CD14-positive monocyte (primary cell): ENCODE data around the gene FLCN. TPM values are rescaled to one million over a fixed set of nuclear protein-coding genes. Genes with fewer than 3 reads are reported as not detected.

ENCODE experiments used
- DNase-seq, 3 donors: peaks; one replicate each; pipeline ENCODE4 v3.0.0-alpha.2; 2011 to 2022
- H2AFZ ChIP-seq: 2 replicates; pipeline ENCODE4 v1.6.0; 2012; ENCODE audit warnings: mild to moderate bottlenecking, low read depth, low read length, inconsistent platforms; ENCODE audit not compliant: insufficient read depth, poor library complexity, severe bottlenecking
- H3K27ac ChIP-seq, 2 donors: 1 replicate in 1 of 2; 2 replicates in 1 of 2; pipeline ENCODE4 v1.5.1; 2012 to 2013; ENCODE audit warnings: low read length in 2 of 2, control low read depth in 1 of 2, inconsistent platforms in 1 of 2, low read depth in 1 of 2, mild to moderate bottlenecking in 1 of 2
- H3K27me3 ChIP-seq, 2 donors: one replicate each; pipeline versions ENCODE4 v1.6.0 to v1.6.1; 2011 to 2013; ENCODE audit warnings: low read length in 2 of 2; ENCODE audit not compliant: control insufficient read depth in 2 of 2, insufficient read depth in 2 of 2
- H3K36me3 ChIP-seq, 2 donors: replicated peaks in 1 of 2; 1 replicate in 1 of 2; 2 replicates in 1 of 2; pipeline versions ENCODE4 v1.5.1 to v1.6.1; 2012 to 2013; ENCODE audit warnings: low read length in 2 of 2, control low read depth in 1 of 2, inconsistent platforms in 1 of 2, mild to moderate bottlenecking in 1 of 2; ENCODE audit not compliant: insufficient read depth in 2 of 2, control insufficient read depth in 1 of 2
- H3K4me1 ChIP-seq, 2 donors: 1 replicate in 1 of 2; 2 replicates in 1 of 2; pipeline versions ENCODE4 v1.5.1 to v1.6.1; 2012 to 2013; ENCODE audit warnings: low read length in 2 of 2, control low read depth in 1 of 2, inconsistent platforms in 1 of 2, mild to moderate bottlenecking in 1 of 2, moderate library complexity in 1 of 2; ENCODE audit not compliant: insufficient read depth in 2 of 2, control insufficient read depth in 1 of 2
- H3K4me2 ChIP-seq: replicated peaks from 2 replicates; pipeline ENCODE3; 2012; ENCODE audit warnings: low read length, moderate library complexity, mild to moderate bottlenecking; ENCODE audit not compliant: poor library complexity, severe bottlenecking; ENCODE audit errors: extremely low read depth
- H3K4me3 ChIP-seq, 3 experiments: fragments of 200-600 bp in 1 of 3; sonication (generic) in 1 of 3; replicated peaks in 1 of 3; 1 replicate in 2 of 3; 2 replicates in 1 of 3; pipeline ENCODE4 v1.5.1; 2011 to 2013; ENCODE audit warnings: low read length in 3 of 3, mild to moderate bottlenecking in 3 of 3, control low read depth in 2 of 3, low read depth in 2 of 3, inconsistent platforms in 1 of 3, moderate library complexity in 1 of 3
- H3K79me2 ChIP-seq: 2 replicates; pipeline ENCODE4 v1.6.0; 2012; ENCODE audit warnings: mild to moderate bottlenecking, control low read depth, inconsistent platforms, low read length, moderate library complexity; ENCODE audit not compliant: insufficient read depth
- H3K9ac ChIP-seq: 2 replicates; pipeline ENCODE4 v1.6.0; 2017; ENCODE audit warnings: low read length, mild to moderate bottlenecking; ENCODE audit not compliant: insufficient read depth, poor library complexity, severe bottlenecking
- H3K9me3 ChIP-seq, 2 donors: replicated peaks in 1 of 2; 1 replicate in 1 of 2; 2 replicates in 1 of 2; pipeline versions ENCODE4 v1.5.1 to v1.6.1; 2012 to 2013; ENCODE audit warnings: low read length in 2 of 2, control low read depth in 1 of 2; ENCODE audit not compliant: control insufficient read depth in 1 of 2, insufficient read depth in 1 of 2
- H4K20me1 ChIP-seq: 2 replicates; pipeline ENCODE4 v1.6.0; 2012; ENCODE audit warnings: mild to moderate bottlenecking, low read length, control low read depth, moderate library complexity; ENCODE audit not compliant: insufficient read depth
- H3K27ac Mint-ChIP-seq, 7 donors: one replicate each; pipeline ENCODE4 v1.8.0; 2020; ENCODE audit warnings: mild to moderate bottlenecking in 7 of 7, mixed read lengths in 7 of 7, moderate library complexity in 6 of 7, inconsistent platforms in 2 of 7
- H3K27me3 Mint-ChIP-seq, 3 donors: one replicate each; pipeline ENCODE4 v1.8.0; 2021 to 2022; ENCODE audit warnings: low read depth in 3 of 3, mild to moderate bottlenecking in 3 of 3, mixed read lengths in 3 of 3, moderate library complexity in 3 of 3, inconsistent platforms in 1 of 3
- H3K36me3 Mint-ChIP-seq, 2 donors: one replicate each; pipeline ENCODE4 v1.8.0; 2020; ENCODE audit warnings: mixed read lengths in 2 of 2, inconsistent platforms in 1 of 2, mild to moderate bottlenecking in 1 of 2
- H3K4me1 Mint-ChIP-seq: one replicate; pipeline ENCODE4 v1.8.0; 2020; ENCODE audit warnings: mild to moderate bottlenecking, mixed read lengths
- H3K4me3 Mint-ChIP-seq, 2 donors: one replicate each; pipeline ENCODE4 v1.8.0; 2020; ENCODE audit warnings: mild to moderate bottlenecking in 2 of 2, mixed read lengths in 2 of 2, moderate library complexity in 1 of 2
- H3K9me3 Mint-ChIP-seq, 7 donors: one replicate each; pipeline ENCODE4 v1.8.0; 2020 to 2022; ENCODE audit warnings: mixed read lengths in 7 of 7, mild to moderate bottlenecking in 6 of 7, moderate library complexity in 6 of 7, inconsistent platforms in 2 of 7
- WGBS: methylation state at CpG from one replicate; pipeline ENCODE4 v1.1.5; 2013; ENCODE audit warnings: missing lambda C conversion rate; ENCODE audit not compliant: insufficient coverage; 5-methylcytosine and 5-hydroxymethylcytosine counted together
- intact Hi-C, 2 donors: fragments of 100-400 bp; cut with micrococcal nuclease; formaldehyde crosslinking; loops; one replicate each; pipeline versions ENCODE4 v1.15.0 to v1.15.1; 2023
- polyA plus RNA-seq, 3 donors: library from polyadenylated mRNA; depleted of rRNA in 1 of 3; unstranded in 2 of 3; stranded (reverse) in 1 of 3; fragments of 300-500 nt in 2 of 3; fragments of >200 nt in 1 of 3; fragmentation: Illumina TruSeq in 2 of 3; gene quantifications; 1 replicate in 2 of 3; 2 replicates in 1 of 3; pipeline ENCODE4 v1.2.3, GENCODE V29; 2012 to 2021
- TF ChIP-seq, protein P1 (sequence below): fragments of 200-600 bp; IDR thresholded peaks from one replicate; pipeline ENCODE4 v1.8.0; 2022; ENCODE audit warnings: antibody characterized with exemption, mild to moderate bottlenecking

Gene FLCN
- polyA plus RNA-seq, 3 donors: 5.8 to 46.9 (median 8.0) TPM

DNA sequence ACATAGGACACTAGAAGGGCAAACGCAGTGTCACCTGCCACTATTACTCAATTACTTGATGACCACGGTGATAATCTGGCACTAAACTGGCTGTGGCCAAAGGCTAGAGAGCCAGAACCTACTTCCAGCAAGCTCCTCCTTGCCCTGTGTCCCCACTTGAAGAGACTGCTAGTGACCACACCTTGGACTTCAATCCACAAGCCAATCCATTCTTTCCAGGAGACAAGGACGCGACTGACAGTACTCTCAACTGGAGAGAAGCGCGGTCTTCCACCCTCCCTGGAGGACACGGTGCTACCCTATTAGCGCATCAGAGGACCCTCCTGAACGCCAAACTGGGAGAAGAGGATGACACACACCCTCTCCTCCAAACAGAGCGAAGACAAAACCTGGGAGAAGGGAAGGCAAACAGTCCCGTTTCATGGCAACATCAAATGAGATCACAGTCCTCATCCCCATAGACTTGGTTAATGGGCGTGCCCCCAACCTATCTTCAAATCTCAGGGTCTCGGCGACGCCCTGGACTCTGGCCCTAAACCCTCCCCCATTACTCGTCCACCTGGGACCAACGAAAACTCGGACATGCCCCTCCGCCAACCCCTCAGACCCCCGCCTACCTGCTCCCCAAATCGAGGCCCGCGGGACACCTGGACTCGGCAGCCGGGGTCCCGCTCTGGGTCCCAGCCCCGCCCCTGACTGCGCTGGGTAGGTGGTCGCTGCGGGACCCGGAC, 508 bp downstream of the FLCN start:
- Histone ChIP-seq H3K9me3 (no peaks in the 10 kb centered on the region), H3K79me2 (peaks cover 47% of the 10 kb centered on the region), H2AFZ (peak overlapping the region; percentile 98), H3K4me2 (peak overlapping the region; percentile 89), H3K4me3 (peak overlapping the region; percentile 94 to 98 (median 95)), H3K27ac (peak overlapping the region; percentile 76 to 100), H3K9ac (peak overlapping the region; percentile 99), H3K27me3 (no peaks in the 10 kb centered on the region), H3K4me1 (peaks cover 20 to 26% of the 10 kb centered on the region in 2 donors), H4K20me1 (peaks cover 45% of the 10 kb centered on the region), H3K36me3 (peaks cover 15 to 17% of the 10 kb centered on the region in 2 donors)
- TF ChIP-seq, protein P1, sequence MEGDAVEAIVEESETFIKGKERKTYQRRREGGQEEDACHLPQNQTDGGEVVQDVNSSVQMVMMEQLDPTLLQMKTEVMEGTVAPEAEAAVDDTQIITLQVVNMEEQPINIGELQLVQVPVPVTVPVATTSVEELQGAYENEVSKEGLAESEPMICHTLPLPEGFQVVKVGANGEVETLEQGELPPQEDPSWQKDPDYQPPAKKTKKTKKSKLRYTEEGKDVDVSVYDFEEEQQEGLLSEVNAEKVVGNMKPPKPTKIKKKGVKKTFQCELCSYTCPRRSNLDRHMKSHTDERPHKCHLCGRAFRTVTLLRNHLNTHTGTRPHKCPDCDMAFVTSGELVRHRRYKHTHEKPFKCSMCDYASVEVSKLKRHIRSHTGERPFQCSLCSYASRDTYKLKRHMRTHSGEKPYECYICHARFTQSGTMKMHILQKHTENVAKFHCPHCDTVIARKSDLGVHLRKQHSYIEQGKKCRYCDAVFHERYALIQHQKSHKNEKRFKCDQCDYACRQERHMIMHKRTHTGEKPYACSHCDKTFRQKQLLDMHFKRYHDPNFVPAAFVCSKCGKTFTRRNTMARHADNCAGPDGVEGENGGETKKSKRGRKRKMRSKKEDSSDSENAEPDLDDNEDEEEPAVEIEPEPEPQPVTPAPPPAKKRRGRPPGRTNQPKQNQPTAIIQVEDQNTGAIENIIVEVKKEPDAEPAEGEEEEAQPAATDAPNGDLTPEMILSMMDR: no peak
- peaks cover 13 to 18% of the 10 kb centered on the region in 2 donors for H3K36me3 Mint-ChIP-seq
- WGBS: under 1% methylated on average over 26 of the region's 31 CpGs
- peak overlapping the region; percentile 95 to 97 for H3K4me3 Mint-ChIP-seq
- peaks cover 26% of the 10 kb centered on the region for H3K4me1 Mint-ChIP-seq
- peak overlapping the region; percentile 94 to 99 (median 99) for H3K27ac Mint-ChIP-seq
- intact Hi-C loops: loop anchor here (2.0 to 10.0 kb wide), 3 partner anchors 44 to 192 kb away; partner anchors contain the start of genes COPS3 (in 2 of the 2) and MPRIP (in 1 of the 2)
- peaks cover 0 to 2% (median 0%) of the 10 kb centered on the region in 7 donors for H3K9me3 Mint-ChIP-seq
- peak; percentile 12 to 29 (median 15) for DNase-seq
- H3K27me3 Mint-ChIP-seq: peaks cover 0 to 5% (median 4%) of the 10 kb centered on the region in 3 donors

DNA sequence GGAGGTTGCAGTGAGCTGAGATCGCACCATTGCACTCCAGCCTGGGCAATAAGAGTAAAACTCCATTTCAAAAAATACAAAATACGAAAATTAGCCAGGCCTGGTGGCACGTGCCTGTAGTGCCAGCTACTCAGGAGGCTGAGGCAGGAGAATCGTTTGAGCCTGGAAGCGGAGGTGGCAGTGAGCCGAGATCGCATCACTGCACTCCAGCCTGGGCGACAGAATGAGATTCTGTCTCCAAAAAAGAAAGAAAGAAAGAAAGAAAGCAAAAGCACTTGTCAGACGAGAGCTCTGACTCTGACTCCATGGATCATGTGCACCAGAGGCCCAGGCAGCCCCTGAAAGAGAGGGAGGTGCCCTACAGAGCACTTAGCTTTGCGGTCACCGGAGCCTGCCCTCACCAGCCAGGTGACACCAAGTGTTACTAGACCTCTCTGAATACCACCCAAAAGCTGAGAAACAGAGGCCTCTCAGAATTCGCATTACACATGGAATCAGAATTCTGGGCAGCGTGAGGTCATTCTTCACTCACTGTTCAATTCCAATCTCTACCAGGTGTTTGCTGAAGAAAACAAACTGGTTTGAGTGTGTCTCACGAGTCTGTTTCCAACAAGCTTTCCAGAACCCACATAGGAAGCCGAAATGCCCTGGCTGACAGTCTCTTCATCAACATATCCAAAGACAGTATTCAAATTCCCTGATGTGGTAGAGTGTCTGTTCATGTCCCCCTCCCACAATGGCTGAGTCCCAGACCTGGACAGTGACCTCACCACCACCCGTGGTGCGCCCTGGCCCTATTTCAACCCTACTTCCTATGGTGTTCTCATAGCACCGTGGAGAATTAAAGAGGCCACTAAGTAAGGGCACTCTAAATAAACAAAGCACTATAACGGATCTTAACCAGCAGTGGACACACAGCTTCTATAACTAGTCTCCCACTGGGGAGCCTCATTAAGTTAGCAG, 1.5 kb downstream of the FLCN start:
- Histone ChIP-seq H3K79me2 (peaks cover 53% of the 10 kb centered on the region), H2AFZ (no peak overlapping the region), H3K4me2 (peak overlapping the region; percentile 89), H3K4me3 (peak overlapping the region; percentile 94 to 98 (median 95)), H3K4me1 (peaks cover 20 to 26% of the 10 kb centered on the region in 2 donors), H3K36me3 (peaks cover 23 to 26% of the 10 kb centered on the region in 2 donors), H3K27ac (peak overlapping the region in 1 of 2 donors; percentile 100), H3K27me3 (no peaks in the 10 kb centered on the region), H3K9me3 (no peaks in the 10 kb centered on the region), H3K9ac (peak overlapping the region; percentile 99), H4K20me1 (peaks cover 54% of the 10 kb centered on the region)
- Mint-ChIP-seq H3K9me3 (peaks cover 0 to 2% (median 0%) of the 10 kb centered on the region in 7 donors), H3K27me3 (peaks cover 0 to 4% (median 4%) of the 10 kb centered on the region in 3 donors), H3K27ac (peak overlapping the region; percentile 65 to 99 (median 99)), H3K4me1 (peaks cover 26% of the 10 kb centered on the region), H3K36me3 (peaks cover 21 to 28% of the 10 kb centered on the region in 2 donors), H3K4me3 (peak overlapping the region; percentile 95 to 97)
- DNase-seq: no peak
- TF ChIP-seq, protein P1: no peak
- intact Hi-C loops: loop anchor here (2.0 to 10.0 kb wide), 3 partner anchors 45 to 191 kb away; partner anchors contain the start of genes COPS3 (in 2 of the 2) and MPRIP (in 1 of the 2)
- WGBS: 65% methylated on average over 11 of the region's 19 CpGs
